Adrenal gland (tissue), 5 donors: ENCODE data around the gene AQP12B.

ENCODE experiments used
- CTCF ChIP-seq, 6 experiments: fragments of 450-650 bp in 4 of 6; fragments of 200-600 bp in 2 of 6; sonication (generic) in 1 of 6; IDR thresholded peaks; 1 replicate in 5 of 6; 2 replicates in 1 of 6; pipeline versions ENCODE4 v1.5.1 to v1.8.0; 2016 to 2021; ENCODE audit warnings: antibody characterized with exemption in 6 of 6, mild to moderate bottlenecking in 2 of 6, moderate library complexity in 1 of 6
- POLR2A ChIP-seq, 2 donors: fragments of 450-650 bp; IDR thresholded peaks; one replicate each; pipeline ENCODE4 v1.6.1; 2017; ENCODE audit warnings: antibody characterized with exemption in 2 of 2, mild to moderate bottlenecking in 2 of 2, moderate library complexity in 1 of 2
- donor health status: DM: no; HTN: no; CAD: no.

GRCh38 chr2:240636563-240637115 is 46.0 kb downstream of the AQP12B start:
- no peak for TF ChIP-seq CTCF (IDR thresholded peaks at IDR 0.05)
- TF ChIP-seq POLR2A (IDR thresholded peaks at IDR 0.05) = no peak
